Adrenal gland (tissue), 12 donors: Measurements from ENCODE around the gene IQSEC1. TPM values are rescaled to one million over a fixed set of nuclear protein-coding genes. Genes with fewer than 3 reads are reported as not detected.

Experiments used
- DNase-seq, 7 donors: peaks; one replicate each; pipeline ENCODE4 v3.0.0-alpha.2; 2019 to 2020
- H3K27ac ChIP-seq, 5 donors: fragments of 200-600 bp; sonication (generic) in 4 of 5; 1 replicate in 3 of 5; 2 replicates in 2 of 5; pipeline versions ENCODE4 v1.5.1 to v1.8.0; 2016 to 2020; ENCODE audit warnings: mild to moderate bottlenecking in 1 of 5
- H3K27me3 ChIP-seq: fragments of 200-600 bp; 2 replicates; pipeline ENCODE4 v1.8.0; 2021
- H3K36me3 ChIP-seq, 2 donors: fragments of 200-600 bp; replicated peaks in 1 of 2; 1 replicate in 1 of 2; 2 replicates in 1 of 2; pipeline versions ENCODE4 v1.5.1 to v1.8.0; 2018 to 2022
- H3K4me1 ChIP-seq, 2 donors: fragments of 200-600 bp; replicated peaks in 1 of 2; 1 replicate in 1 of 2; 2 replicates in 1 of 2; pipeline versions ENCODE4 v1.5.1 to v1.8.0; 2018 to 2021
- H3K4me3 ChIP-seq, 4 donors: fragments of 200-600 bp; sonication (generic) in 3 of 4; one replicate each; pipeline ENCODE4 v1.5.1; 2016 to 2018
- H3K9me3 ChIP-seq, 3 donors: fragments of 200-600 bp; sonication (generic) in 1 of 3; replicated peaks in 1 of 3; 1 replicate in 2 of 3; 2 replicates in 1 of 3; pipeline versions ENCODE4 v1.5.1 to v1.8.0; 2016 to 2021
- POLR2A ChIP-seq, 2 donors: fragments of 450-650 bp; IDR thresholded peaks; one replicate each; pipeline ENCODE4 v1.6.1; 2017; ENCODE audit warnings: antibody characterized with exemption in 2 of 2, mild to moderate bottlenecking in 2 of 2, moderate library complexity in 1 of 2
- WGBS, 4 donors: extraction: QIAGEN DNeasy Blood & Tissue Kit in 2 of 4; methylation state at CpG; one replicate each; pipeline versions ENCODE4 v1.1.5 to v1.1.7; 2013 to 2017; 5-methylcytosine and 5-hydroxymethylcytosine counted together
- intact Hi-C, 2 donors: fragments of 100-400 bp; cut with DNase I; formaldehyde crosslinking; loops; one replicate each; pipeline versions ENCODE4 v1.14.1 to v1.15.0; 2022 to 2023
- polyA plus RNA-seq, 3 donors: library from polyadenylated mRNA; stranded (reverse); fragments of 200-250 nt in 2 of 3; fragments of 350-450 nt in 1 of 3; fragmentation: Illumina TruSeq in 1 of 3; extraction: RNeasy Lipid Tissue Mini Kit (QIAGEN cat#74804) in 1 of 3; gene quantifications; one replicate each; pipeline ENCODE4 v1.2.3, GENCODE V29; 2013 to 2014
- total RNA-seq, 9 donors: library from RNA; depleted of rRNA in 4 of 9; stranded (reverse); fragments of >200 nt in 4 of 9; fragments of 120-200 nt in 1 of 9; fragmentation: NEBNext Ultra II Directional in 1 of 9; extraction: Animal tissue kit (Norgen Biotek cat#: 25700) in 1 of 9; gene quantifications; one replicate each; pipeline versions ENCODE4 v1.1.0 to v1.2.4, GENCODE V29; 2013 to 2023
- TF ChIP-seq, protein P1 (sequence below), 6 experiments: fragments of 450-650 bp in 4 of 6; fragments of 200-600 bp in 2 of 6; sonication (generic) in 1 of 6; IDR thresholded peaks; 1 replicate in 5 of 6; 2 replicates in 1 of 6; pipeline versions ENCODE4 v1.5.1 to v1.8.0; 2016 to 2021; ENCODE audit warnings: antibody characterized with exemption in 6 of 6, mild to moderate bottlenecking in 2 of 6, moderate library complexity in 1 of 6
- donor health status: healthy with polysubstance abuse.
- donor health status: Bipolar disorder and iron deficiency.
- donor health status: DM: yes; HTN: yes; CAD: no.
- donor health status: DM: no; HTN: no; CAD: no.
- donor health status: DM: no; HTN: no; CAD: no.
- donor health status: DM: yes; HTN: yes; CAD: no.

Gene IQSEC1
- total and polyA plus RNA-seq, 12 donors, result 24.4 to 133 (median 94.2) TPM

DNA sequence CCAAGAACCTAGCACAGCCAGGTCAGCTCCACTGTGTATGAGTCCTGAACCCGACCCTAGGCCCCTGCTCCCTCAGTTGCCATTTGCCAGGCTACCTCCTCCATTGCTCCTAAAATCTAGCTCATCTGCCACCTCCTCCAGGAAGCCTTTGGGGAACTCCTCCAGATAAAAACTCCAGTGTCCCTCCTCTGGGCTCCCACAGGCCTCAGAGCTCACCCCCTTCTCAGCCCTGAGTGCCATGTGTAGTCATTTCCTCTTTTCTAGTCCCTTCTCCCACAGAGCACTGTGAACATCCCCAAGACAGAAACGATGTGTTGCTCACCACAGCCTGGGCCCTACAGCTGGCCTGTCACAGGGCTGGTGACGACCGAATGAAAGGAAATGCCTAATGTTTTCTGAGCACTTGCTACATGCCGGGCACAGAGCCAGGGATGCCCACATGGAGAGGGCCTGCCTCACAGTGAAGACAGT, 61.0 kb downstream of the IQSEC1 start:
- peak; percentile 71 to 92 (median 88) for DNase-seq
- H3K9me3 ChIP-seq, result no peaks in the 10 kb centered on the region
- peaks cover 38 to 76% of the 10 kb centered on the region in 2 donors for H3K4me1 ChIP-seq
- intact Hi-C loops, result no loop called here
- no peaks in the 10 kb centered on the region for H3K27me3 ChIP-seq
- peak in 1 of 2 donors; percentile 20 for TF ChIP-seq POLR2A (IDR thresholded peaks at IDR 0.05)
- TF ChIP-seq, protein P1, sequence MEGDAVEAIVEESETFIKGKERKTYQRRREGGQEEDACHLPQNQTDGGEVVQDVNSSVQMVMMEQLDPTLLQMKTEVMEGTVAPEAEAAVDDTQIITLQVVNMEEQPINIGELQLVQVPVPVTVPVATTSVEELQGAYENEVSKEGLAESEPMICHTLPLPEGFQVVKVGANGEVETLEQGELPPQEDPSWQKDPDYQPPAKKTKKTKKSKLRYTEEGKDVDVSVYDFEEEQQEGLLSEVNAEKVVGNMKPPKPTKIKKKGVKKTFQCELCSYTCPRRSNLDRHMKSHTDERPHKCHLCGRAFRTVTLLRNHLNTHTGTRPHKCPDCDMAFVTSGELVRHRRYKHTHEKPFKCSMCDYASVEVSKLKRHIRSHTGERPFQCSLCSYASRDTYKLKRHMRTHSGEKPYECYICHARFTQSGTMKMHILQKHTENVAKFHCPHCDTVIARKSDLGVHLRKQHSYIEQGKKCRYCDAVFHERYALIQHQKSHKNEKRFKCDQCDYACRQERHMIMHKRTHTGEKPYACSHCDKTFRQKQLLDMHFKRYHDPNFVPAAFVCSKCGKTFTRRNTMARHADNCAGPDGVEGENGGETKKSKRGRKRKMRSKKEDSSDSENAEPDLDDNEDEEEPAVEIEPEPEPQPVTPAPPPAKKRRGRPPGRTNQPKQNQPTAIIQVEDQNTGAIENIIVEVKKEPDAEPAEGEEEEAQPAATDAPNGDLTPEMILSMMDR (IDR thresholded peaks at IDR 0.05), result no peak
- no peak overlapping the region for H3K4me3 ChIP-seq
- no peaks in the 10 kb centered on the region for H3K36me3 ChIP-seq
- peak overlapping the region; percentile 12 to 97 (median 73) for H3K27ac ChIP-seq
- 28 to 50% (median 44%) methylated on average over 4 to 5 of the region's 5 CpGs for WGBS, 4 donors

DNA sequence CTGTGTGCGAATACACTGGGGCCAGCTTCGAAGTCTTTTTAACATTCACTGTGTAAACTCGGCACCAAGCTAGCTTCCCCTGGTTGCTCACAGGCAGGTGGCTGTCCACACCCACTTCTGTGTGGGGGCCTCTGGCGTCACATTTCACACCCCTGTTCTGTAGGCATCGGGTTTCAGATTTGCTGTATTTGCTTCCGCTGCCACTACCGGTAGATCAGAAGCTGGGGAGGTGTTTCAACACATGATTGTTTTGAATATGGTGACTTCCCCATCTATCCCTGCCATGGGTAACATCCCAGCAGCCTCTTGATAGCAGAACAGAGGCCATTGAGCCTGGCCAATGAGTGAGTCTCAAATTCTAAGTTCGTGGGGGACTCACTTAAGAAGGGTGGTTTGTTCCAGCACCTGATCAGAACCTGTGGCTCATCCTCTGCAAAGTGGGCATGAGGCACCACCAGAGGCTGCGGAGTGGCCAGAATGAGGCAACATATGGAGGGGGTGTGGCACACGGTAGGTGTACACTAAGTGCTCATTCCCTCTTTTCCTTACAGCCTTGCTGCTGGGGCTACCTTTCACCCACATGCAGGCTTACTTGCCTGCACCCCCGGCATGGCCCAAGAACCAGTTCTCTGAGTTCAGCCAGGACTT, 61.5 kb downstream of the IQSEC1 start:
- 73 to 82% (median 73%) methylated on average over 10 to 11 of the region's 11 CpGs for WGBS, 4 donors
- H3K4me3 ChIP-seq, result no peak overlapping the region
- intact Hi-C loops, result no loop called here
- H3K27me3 ChIP-seq, result no peaks in the 10 kb centered on the region
- no peaks in the 10 kb centered on the region for H3K9me3 ChIP-seq
- H3K36me3 ChIP-seq, result no peaks in the 10 kb centered on the region
- no peak for TF ChIP-seq POLR2A (IDR thresholded peaks at IDR 0.05)
- TF ChIP-seq, protein P1 (IDR thresholded peaks at IDR 0.05), result no peak
- peak in 3 of 7 donors; percentile 29 to 59 (median 36) for DNase-seq
- peaks cover 33 to 75% of the 10 kb centered on the region in 2 donors for H3K4me1 ChIP-seq
- H3K27ac ChIP-seq, result peak overlapping the region; percentile 12 to 97 (median 73)

DNA sequence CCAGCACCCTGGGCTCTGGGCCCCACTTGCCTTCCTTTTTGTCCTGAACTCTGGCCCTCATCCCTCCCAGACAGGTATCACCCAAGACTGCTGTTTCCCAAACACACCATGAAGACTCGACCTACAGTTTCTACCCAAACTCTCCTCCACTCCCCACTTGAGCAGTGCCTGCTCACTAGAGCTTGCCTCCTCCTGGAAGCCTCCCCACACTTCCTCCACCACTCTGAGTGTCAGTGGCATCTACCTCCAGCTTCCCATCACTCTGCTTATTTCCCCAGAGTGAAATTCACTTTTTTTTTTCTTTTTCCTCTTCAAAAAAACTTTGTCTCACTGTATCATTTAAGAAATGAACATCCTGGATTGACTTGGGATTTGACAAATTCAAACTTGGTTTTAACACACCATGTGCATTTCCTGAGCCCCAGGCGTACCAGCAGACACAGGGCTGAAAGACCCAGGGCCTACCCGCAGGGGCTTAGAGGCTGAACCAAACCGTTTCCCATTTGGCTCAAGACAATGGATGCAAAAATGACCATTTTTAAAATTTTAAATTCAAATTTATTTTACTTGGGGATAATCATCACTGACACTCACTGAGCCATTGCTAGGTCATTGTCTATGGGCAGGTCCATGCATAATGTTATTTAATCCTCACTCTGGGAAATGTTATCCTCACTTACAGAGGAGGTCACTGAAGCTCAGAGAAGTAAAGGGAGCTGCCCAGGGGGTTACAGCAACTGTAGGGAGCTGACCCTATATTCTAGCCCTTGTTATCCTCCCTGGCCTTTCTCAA, 62.3 kb downstream of the IQSEC1 start:
- whole genome bisulfite sequencing, 4 donors, result 78 to 86% (median 81%) methylated on average over 4 of the region's 4 CpGs
- peak in 1 of 7 donors; percentile 10 for DNase-seq
- no peak overlapping the region for H3K4me3 ChIP-seq
- no peaks in the 10 kb centered on the region for H3K36me3 ChIP-seq
- TF ChIP-seq POLR2A (IDR thresholded peaks at IDR 0.05), result no peak
- TF ChIP-seq, protein P1 (IDR thresholded peaks at IDR 0.05), result no peak
- H3K4me1 ChIP-seq, result peaks cover 25 to 71% of the 10 kb centered on the region in 2 donors
- H3K27ac ChIP-seq, result peak overlapping the region in 3 of 5 donors; percentile 73 to 97 (median 93)
- no peaks in the 10 kb centered on the region for H3K9me3 ChIP-seq
- intact Hi-C loops, result no loop called here
- no peaks in the 10 kb centered on the region for H3K27me3 ChIP-seq

DNA sequence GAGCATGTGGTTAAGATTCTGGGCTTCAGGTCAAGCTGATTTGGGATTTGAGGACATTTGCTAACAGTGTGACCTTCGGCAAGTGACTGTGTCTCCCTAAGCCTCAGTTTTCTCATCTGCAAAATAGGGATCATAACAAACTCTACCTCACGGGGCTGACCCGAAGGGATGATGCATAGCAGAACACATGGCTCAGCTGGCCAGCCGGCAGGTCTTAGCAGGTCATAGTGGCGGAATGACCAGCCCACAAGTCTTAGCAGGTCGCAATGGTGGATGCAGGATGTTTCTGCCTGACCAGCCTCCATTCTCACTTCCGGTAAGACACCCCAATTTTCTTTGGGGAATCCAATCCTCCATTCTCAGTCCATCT, 63.3 kb downstream of the IQSEC1 start:
- peaks cover 20 to 70% of the 10 kb centered on the region in 2 donors for H3K4me1 ChIP-seq

More for the DNA sequence above, 63.3 kb downstream of the IQSEC1 start:
- TF ChIP-seq POLR2A (IDR thresholded peaks at IDR 0.05), result no peak
- TF ChIP-seq, protein P1 (IDR thresholded peaks at IDR 0.05), result no peak
- H3K9me3 ChIP-seq, result no peaks in the 10 kb centered on the region
- H3K36me3 ChIP-seq, result no peaks in the 10 kb centered on the region
- H3K4me3 ChIP-seq, result no peak overlapping the region
- no peaks in the 10 kb centered on the region for H3K27me3 ChIP-seq
- intact Hi-C loops, result no loop called here
- H3K27ac ChIP-seq, result peak overlapping the region in 2 of 5 donors; percentile 1 to 65
- WGBS, 4 donors, result 91 to 96% (median 92%) methylated on average over 7 of the region's 7 CpGs
- DNase-seq, result peak in 1 of 7 donors; percentile 16
